Transverse colon (tissue), 4 donors: Measurements from ENCODE around the gene TLE6.

ENCODE experiments used
- CTCF ChIP-seq, 5 experiments: fragments of 200-600 bp in 3 of 5; fragments of 450-650 bp in 2 of 5; sonication (generic) in 3 of 5; IDR thresholded peaks; 1 replicate in 2 of 5; 2 replicates in 3 of 5; pipeline ENCODE4 v1.5.1; 2016 to 2017; ENCODE audit warnings: antibody characterized with exemption in 5 of 5, inconsistent platforms in 3 of 5, mild to moderate bottlenecking in 2 of 5, moderate library complexity in 1 of 5
- EP300 ChIP-seq: sonication (generic); formaldehyde crosslinking; IDR thresholded peaks from one replicate; pipeline ENCODE4 v1.6.1; 2017; ENCODE audit warnings: antibody characterized with exemption, low read depth
- POLR2A ChIP-seq: fragments of 450-650 bp; IDR thresholded peaks from one replicate; pipeline ENCODE4 v1.6.1; 2016; ENCODE audit warnings: antibody characterized with exemption, mild to moderate bottlenecking, moderate library complexity
- POLR2AphosphoS5 ChIP-seq, 3 donors: sonication (generic); formaldehyde crosslinking; IDR thresholded peaks; one replicate each; pipeline ENCODE4 v1.6.1; 2016; ENCODE audit warnings: antibody characterized with exemption in 3 of 3

- TF ChIP-seq POLR2AphosphoS5 (IDR thresholded peaks at IDR 0.05) (no peak), CTCF (IDR thresholded peaks at IDR 0.05) (no peak), POLR2A (no peak), EP300 (no peak)
Measured at GRCh38 chr19:3014135-3014534, 36.8 kb downstream of the TLE6 start.
